OCI-LY3 (cell line): Measurements from ENCODE around the gene GKN2.
"Not testable (repeated sequence)": the region's sequence is repeated elsewhere in the genome, so short reads cannot be mapped to it uniquely, and the experiment has no call there.

Experiments used
- H2AFZ ChIP-seq: fragments of 200-600, 300-600 bp; shearing (Covaris generic); 2 replicates; pipeline ENCODE4 v1.6.0; 2014; ENCODE audit warnings: antibody characterized with exemption, low read depth, low read length
- H3K27ac ChIP-seq: fragments of 200-600, 300-600 bp; sonication (generic); 2 replicates; pipeline ENCODE4 v1.5.1; 2014; ENCODE audit warnings: mild to moderate bottlenecking, low read length, moderate library complexity, mixed read lengths
- H3K27me3 ChIP-seq: fragments of 200-600, 300-600 bp; sonication (generic); 2 replicates; pipeline ENCODE4 v1.6.1; 2014; ENCODE audit warnings: low read depth, low read length, mixed read lengths
- H3K36me3 ChIP-seq: fragments of 200-600, 300-600 bp; sonication (generic); replicated peaks from 2 replicates; pipeline ENCODE3; 2014; ENCODE audit warnings: low read depth, low read length, mixed read lengths
- H3K4me1 ChIP-seq: fragments of 300-600, 200-600 bp; sonication (generic); 2 replicates; pipeline ENCODE4 v1.6.1; 2014; ENCODE audit warnings: low read length, mixed read lengths
- H3K4me2 ChIP-seq: fragments of 200-600, 300-600 bp; sonication (generic); 2 replicates; pipeline ENCODE4 v1.6.1; 2014; ENCODE audit warnings: low read length, mixed read lengths
- H3K4me3 ChIP-seq: fragments of 300-600, 200-600 bp; sonication (generic); 2 replicates; pipeline ENCODE4 v1.5.1; 2014; ENCODE audit warnings: antibody characterized with exemption, mild to moderate bottlenecking, low read length, moderate library complexity
- H3K79me2 ChIP-seq: fragments of 300-600, 200-600 bp; shearing (Covaris generic); 2 replicates; pipeline ENCODE4 v1.6.1; 2014; ENCODE audit warnings: mild to moderate bottlenecking, low read length, mixed read lengths
- H3K9ac ChIP-seq: fragments of 300-600, 200-600 bp; shearing (Covaris generic); 2 replicates; pipeline ENCODE4 v1.6.0; 2014; ENCODE audit warnings: mild to moderate bottlenecking, low read length, moderate library complexity
- H3K9me3 ChIP-seq: fragments of 200-600, 300-600 bp; shearing (Covaris generic); 2 replicates; pipeline ENCODE4 v1.6.1; 2014; ENCODE audit warnings: low read length, mixed read lengths; ENCODE audit not compliant: insufficient read depth
- H4K20me1 ChIP-seq: fragments of 200-600, 300-600 bp; sonication (generic); 2 replicates; pipeline ENCODE4 v1.6.1; 2016; ENCODE audit warnings: low read length, mixed read lengths; ENCODE audit not compliant: insufficient read depth
- EZH2phosphoT487 ChIP-seq: fragments of 200-600 bp; shearing (Covaris generic); IDR thresholded peaks from 2 replicates; pipeline ENCODE4 v1.6.1; 2018; ENCODE audit warnings: antibody characterized with exemption, mixed run types, low read depth
- TF ChIP-seq, protein P1 (sequence below): fragments of 200-600, 300-600 bp; sonication (generic); IDR thresholded peaks from 2 replicates; pipeline ENCODE4 v1.5.1; 2014; ENCODE audit warnings: antibody characterized with exemption, low read length, low read depth

The GKN2 gene

DNA sequence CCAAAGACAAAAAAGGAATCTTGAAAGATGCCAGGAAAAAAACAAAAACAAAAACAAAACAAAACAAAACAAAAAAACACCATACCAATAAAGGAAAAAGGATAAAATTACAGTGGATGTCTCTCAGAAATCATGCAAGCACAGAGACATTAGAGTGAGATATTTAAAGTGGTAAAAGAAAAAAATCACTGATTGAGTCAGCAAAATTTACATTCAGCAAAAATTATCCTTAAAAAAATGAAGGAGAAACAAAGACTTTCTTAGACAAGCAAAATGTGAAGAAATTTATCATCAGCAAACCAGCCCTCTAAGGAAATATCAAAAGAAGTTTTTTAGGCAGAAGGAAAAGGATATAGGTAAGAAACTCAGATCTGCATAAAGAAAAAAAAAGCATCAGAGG lies 11.6 kb upstream of the GKN2 start:
- Histone ChIP-seq H3K4me2 (no peak overlapping the region), H3K9me3 (no peaks in the 10 kb centered on the region), H4K20me1 (no peaks in the 10 kb centered on the region), H3K4me1 (no peaks in the 10 kb centered on the region), H3K36me3 (no peaks in the 10 kb centered on the region), H3K79me2 (no peaks in the 10 kb centered on the region), H3K4me3 (no peak overlapping the region), H3K27me3 (peaks cover 10% of the 10 kb centered on the region), H3K9ac (no peak overlapping the region), H2AFZ (no peak overlapping the region), H3K27ac (no peak overlapping the region)
- TF ChIP-seq, protein P1, sequence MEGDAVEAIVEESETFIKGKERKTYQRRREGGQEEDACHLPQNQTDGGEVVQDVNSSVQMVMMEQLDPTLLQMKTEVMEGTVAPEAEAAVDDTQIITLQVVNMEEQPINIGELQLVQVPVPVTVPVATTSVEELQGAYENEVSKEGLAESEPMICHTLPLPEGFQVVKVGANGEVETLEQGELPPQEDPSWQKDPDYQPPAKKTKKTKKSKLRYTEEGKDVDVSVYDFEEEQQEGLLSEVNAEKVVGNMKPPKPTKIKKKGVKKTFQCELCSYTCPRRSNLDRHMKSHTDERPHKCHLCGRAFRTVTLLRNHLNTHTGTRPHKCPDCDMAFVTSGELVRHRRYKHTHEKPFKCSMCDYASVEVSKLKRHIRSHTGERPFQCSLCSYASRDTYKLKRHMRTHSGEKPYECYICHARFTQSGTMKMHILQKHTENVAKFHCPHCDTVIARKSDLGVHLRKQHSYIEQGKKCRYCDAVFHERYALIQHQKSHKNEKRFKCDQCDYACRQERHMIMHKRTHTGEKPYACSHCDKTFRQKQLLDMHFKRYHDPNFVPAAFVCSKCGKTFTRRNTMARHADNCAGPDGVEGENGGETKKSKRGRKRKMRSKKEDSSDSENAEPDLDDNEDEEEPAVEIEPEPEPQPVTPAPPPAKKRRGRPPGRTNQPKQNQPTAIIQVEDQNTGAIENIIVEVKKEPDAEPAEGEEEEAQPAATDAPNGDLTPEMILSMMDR = no peak
- no peak for TF ChIP-seq EZH2phosphoT487

DNA sequence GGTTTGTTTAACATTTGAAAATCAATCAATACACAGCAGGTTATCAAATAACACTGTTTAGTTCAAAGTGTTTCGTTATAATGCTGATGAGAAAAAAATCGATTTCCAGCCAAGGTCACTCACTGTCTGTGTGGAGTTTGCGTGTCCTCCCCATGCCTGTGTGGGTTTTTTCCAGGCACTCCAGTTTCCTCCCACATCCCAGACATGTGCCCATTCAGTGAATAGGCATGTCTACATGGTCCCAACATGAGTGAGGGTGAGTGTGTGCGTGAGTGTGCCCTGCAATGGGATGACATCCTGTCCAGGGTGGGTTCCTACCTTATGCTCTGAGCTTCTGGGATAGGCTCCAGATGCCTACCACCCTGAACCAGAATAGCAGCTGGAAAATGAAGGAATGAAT lies 8.7 kb upstream of the GKN2 start:
- no peak for TF ChIP-seq EZH2phosphoT487
- TF ChIP-seq, protein P1 = no peak
- Histone ChIP-seq H3K9me3 (no peaks in the 10 kb centered on the region), H3K36me3 (no peaks in the 10 kb centered on the region), H3K4me2 (no peak overlapping the region), H3K79me2 (no peaks in the 10 kb centered on the region), H3K4me1 (no peaks in the 10 kb centered on the region), H3K27me3 (peaks cover 7% of the 10 kb centered on the region), H3K9ac (no peak overlapping the region), H3K4me3 (no peak overlapping the region), H3K27ac (no peak overlapping the region), H4K20me1 (no peaks in the 10 kb centered on the region), H2AFZ (no peak overlapping the region)

DNA sequence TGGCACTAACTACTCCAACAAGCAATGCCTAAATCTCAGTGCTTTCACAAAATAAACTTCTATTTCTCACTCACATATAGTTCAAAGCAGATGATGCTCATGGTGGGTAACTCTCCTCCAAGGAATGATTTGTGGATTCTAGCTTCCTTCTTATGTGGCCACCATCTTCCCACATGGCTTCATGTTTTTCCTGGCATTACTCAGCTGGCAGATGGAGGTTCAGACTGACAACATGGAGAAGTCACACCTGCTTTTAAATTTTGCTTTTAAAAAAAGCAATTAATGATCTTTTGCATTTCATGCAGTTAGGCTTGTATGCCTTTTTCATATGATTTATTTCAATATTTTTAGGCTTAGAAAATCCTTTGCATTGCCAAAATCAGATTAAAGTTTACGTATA lies 6.3 kb upstream of the GKN2 start:
- no peaks in the 10 kb centered on the region for H4K20me1 ChIP-seq
- H3K4me1 ChIP-seq = no peaks in the 10 kb centered on the region
- peaks cover 6% of the 10 kb centered on the region; the same call in 1 of the 2 replicates for H3K27me3 ChIP-seq
- TF ChIP-seq, protein P1 = no peak
- no peak for TF ChIP-seq EZH2phosphoT487
- H3K9ac ChIP-seq = no peak overlapping the region
- no peak overlapping the region for H3K4me3 ChIP-seq
- H2AFZ ChIP-seq = no peak overlapping the region
- no peak overlapping the region for H3K4me2 ChIP-seq
- no peaks in the 10 kb centered on the region for H3K9me3 ChIP-seq
- no peaks in the 10 kb centered on the region for H3K36me3 ChIP-seq
- no peak overlapping the region for H3K27ac ChIP-seq
- no peaks in the 10 kb centered on the region for H3K79me2 ChIP-seq

DNA sequence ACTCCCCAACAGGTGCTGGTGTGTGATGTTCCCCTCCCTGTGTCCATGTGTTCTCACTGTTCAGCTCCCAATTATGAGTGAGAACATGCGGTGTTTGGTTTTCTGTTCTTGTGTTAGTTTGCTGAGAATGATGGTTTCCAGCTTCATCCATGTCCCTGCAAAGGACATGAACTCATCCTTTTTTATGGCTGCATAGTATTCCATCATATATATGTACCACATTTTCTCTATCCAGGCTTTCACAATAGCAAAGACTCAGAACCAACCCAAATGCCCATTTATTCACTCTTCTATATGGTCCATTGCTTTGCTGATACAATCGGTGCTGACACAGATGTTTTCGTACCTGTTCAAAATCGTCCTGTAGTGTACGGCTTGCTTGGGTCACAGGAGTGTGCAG lies 2.7 kb upstream of the GKN2 start:
- H3K9ac ChIP-seq, H3K27me3 ChIP-seq, H3K36me3 ChIP-seq, H2AFZ ChIP-seq, H3K9me3 ChIP-seq, H4K20me1 ChIP-seq, H3K79me2 ChIP-seq, H3K27ac ChIP-seq, H3K4me3 ChIP-seq, H3K4me2 ChIP-seq: not testable (repeated sequence)
- peaks cover 14% of the 10 kb centered on the region for H3K4me1 ChIP-seq

DNA sequence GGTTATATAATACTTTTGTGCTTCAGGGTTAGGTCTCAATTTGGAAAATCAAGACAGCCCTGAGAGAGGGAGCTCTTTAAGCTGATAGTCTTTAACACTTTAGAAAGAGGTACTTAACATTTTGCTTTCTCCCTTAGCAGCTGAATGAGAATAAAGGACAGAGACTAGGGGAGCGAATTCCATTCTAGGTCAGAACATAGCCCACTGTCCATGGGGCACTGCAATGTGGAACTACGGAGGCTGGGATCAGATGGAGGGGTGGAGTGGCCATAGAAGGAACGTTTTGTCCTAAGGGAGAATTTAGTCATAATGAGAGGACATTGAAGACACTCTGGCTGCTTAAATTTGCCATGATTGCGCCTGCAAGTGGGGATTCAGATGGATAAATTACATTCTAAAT lies 794 bp downstream of the GKN2 start:
- H2AFZ ChIP-seq = no peak overlapping the region
- H3K4me2 ChIP-seq = peak overlapping the region; percentile 39
- TF ChIP-seq EZH2phosphoT487 = no peak
- TF ChIP-seq, protein P1 = no peak
- no peak overlapping the region for H3K4me3 ChIP-seq
- H3K9ac ChIP-seq = no peak overlapping the region
- no peaks in the 10 kb centered on the region for H3K36me3 ChIP-seq
- no peaks in the 10 kb centered on the region for H3K79me2 ChIP-seq
- peaks cover 25% of the 10 kb centered on the region for H3K4me1 ChIP-seq
- no peaks in the 10 kb centered on the region for H3K9me3 ChIP-seq
- H4K20me1 ChIP-seq = no peaks in the 10 kb centered on the region
- H3K27me3 ChIP-seq = no peaks in the 10 kb centered on the region
- H3K27ac ChIP-seq = no peak overlapping the region
